Measurements from ENCODE around the gene CCDC9B. TPM values are rescaled to one million over a fixed set of nuclear protein-coding genes. Genes with fewer than 3 reads are reported as not detected.

Gene CCDC9B
- total RNA-seq, 6 donors from 2014 or later = 15.5 to 140 (median 68.1) TPM

DNA sequence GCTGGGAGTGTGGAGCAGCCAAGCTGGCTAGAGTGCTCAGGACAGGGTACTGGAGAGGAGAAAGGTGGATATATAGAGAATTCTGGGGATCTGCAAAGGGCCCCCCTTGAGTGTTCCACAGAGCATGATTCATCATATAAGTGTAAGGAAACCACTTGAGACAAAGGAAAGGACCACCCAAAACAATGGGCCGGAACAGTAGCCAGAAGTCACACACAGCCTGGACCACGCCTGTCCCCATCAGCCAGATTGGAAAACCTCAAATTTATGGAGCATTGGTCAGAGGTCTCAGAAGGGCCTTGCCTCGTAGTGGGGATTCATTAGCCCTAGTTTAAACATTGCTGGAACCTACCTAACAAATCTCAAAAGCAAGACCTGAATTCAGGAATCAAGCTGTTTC, 36.9 kb upstream of the CCDC9B start:
- TF ChIP-seq EP300 (IDR thresholded peaks at IDR 0.05) (no peak), CTCF (IDR thresholded peaks at IDR 0.05) (no peak), POLR2A (IDR thresholded peaks at IDR 0.05) (no peak), POLR2AphosphoS5 (IDR thresholded peaks at IDR 0.05) (no peak)
- ATAC-seq (ENCODE audit: low FRiP score in 2 of 2) (no peak), DNase-seq (no peak)
- Histone ChIP-seq H3K27ac (no peak overlapping the region), H3K27me3 (no peaks in the 10 kb centered on the region), H3K4me3 (no peak overlapping the region), H3K9me3 (no peaks in the 10 kb centered on the region), H3K4me1 (peaks cover 11 to 35% (median 17%) of the 10 kb centered on the region in 4 donors), H3K36me3 (no peaks in the 10 kb centered on the region)
- WGBS, 2 donors = 72 to 84% methylated on average over 3 of the region's 3 CpGs

DNA sequence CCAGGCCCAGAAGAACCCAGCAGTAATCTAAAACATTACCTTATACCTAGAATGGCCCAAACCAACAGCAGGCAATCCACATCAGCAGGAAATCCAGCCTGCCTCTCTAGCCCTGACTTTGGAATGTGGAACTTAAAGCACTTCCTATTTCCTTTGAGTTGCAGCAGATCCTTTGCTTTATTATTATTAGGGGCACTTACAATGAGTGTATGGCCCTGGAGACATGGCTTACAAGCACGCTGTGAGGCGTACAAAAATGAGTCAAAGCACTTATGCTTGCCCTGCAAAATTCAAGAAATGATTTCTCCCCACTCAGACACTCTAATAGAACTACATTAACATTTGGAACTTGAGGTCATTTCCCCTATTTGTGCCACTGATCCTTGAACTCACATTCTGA, 32.2 kb upstream of the CCDC9B start:
- ATAC-seq (ENCODE audit: low FRiP score in 2 of 2) = no peak

DNA sequence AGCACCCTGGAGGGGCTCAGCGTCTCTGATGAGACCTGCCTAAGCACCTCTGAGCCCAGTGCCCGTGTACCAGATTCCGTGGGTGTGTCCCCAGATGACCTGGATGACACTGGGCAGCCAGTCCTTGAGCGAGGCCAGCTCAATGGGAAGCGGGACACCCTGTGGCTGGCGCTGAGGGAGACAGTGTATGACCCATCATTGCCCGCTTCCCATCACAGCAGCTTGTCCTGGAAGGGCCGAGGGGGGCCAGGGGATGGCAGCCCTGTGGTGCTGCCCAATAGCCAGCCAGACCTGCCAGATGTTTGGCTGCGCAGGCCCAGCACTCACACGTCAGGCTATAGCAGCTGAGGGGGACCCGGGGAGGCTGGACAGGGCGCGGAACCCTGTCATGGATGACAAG, 29.2 kb upstream of the CCDC9B start:
- no peak overlapping the region for H3K4me3 ChIP-seq
- no peaks in the 10 kb centered on the region for H3K27me3 ChIP-seq
- H3K4me1 ChIP-seq = peaks cover 14 to 24% (median 20%) of the 10 kb centered on the region in 4 donors
- no peaks in the 10 kb centered on the region for H3K9me3 ChIP-seq
- H3K36me3 ChIP-seq = no peaks in the 10 kb centered on the region
- WGBS, 2 donors = 91 to 100% methylated on average over 2 to 13 of the region's 13 CpGs
- DNase-seq (peak in 1 of 2 donors; percentile 52), ATAC-seq (ENCODE audit: low FRiP score in 2 of 2) (no peak)
- H3K27ac ChIP-seq = no peak overlapping the region
- no peak for TF ChIP-seq POLR2AphosphoS5 (IDR thresholded peaks at IDR 0.05)
- TF ChIP-seq EP300 (IDR thresholded peaks at IDR 0.05) = no peak
- TF ChIP-seq POLR2A (IDR thresholded peaks at IDR 0.05) = no peak
- TF ChIP-seq CTCF (IDR thresholded peaks at IDR 0.05) = no peak

More for the DNA sequence above, 32.2 kb upstream of the CCDC9B start:
- H3K4me3 ChIP-seq = no peak overlapping the region
- no peak for TF ChIP-seq POLR2A (IDR thresholded peaks at IDR 0.05)
- no peak for TF ChIP-seq POLR2AphosphoS5 (IDR thresholded peaks at IDR 0.05)
- TF ChIP-seq CTCF (IDR thresholded peaks at IDR 0.05) = no peak
- TF ChIP-seq EP300 (IDR thresholded peaks at IDR 0.05) = no peak
- H3K9me3 ChIP-seq = no peaks in the 10 kb centered on the region
- peaks cover 6 to 21% (median 10%) of the 10 kb centered on the region in 4 donors for H3K4me1 ChIP-seq
- DNase-seq = peak in 1 of 2 donors; percentile 22
- no peaks in the 10 kb centered on the region for H3K27me3 ChIP-seq
- H3K27ac ChIP-seq = no peak overlapping the region
- 26 to 48% methylated on average over 2 of the region's 2 CpGs for WGBS, 2 donors
- H3K36me3 ChIP-seq = no peaks in the 10 kb centered on the region

DNA sequence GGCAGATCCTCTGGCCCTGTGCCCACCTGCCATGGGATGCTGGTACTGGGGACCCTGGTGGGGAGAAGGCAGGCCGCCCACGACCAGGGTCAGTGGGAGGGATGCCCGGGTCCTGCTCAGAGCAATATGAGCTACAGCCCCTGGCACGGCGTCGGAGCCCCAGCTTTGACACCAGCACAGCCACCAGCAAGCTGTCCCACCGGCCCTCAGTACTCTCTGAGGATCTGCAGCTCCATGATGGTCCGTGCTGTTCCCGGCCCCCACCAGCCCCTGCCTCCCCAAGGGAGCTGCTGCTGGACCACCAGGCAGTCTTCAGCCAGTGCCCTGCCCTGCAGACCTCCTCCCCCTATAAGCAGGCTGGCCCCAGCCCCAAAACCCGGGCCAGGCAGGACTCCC, 28.7 kb upstream of the CCDC9B start:
- Histone ChIP-seq H3K4me1 (peaks cover 14 to 24% (median 20%) of the 10 kb centered on the region in 4 donors), H3K9me3 (no peaks in the 10 kb centered on the region), H3K27me3 (no peaks in the 10 kb centered on the region), H3K27ac (no peak overlapping the region), H3K4me3 (no peak overlapping the region), H3K36me3 (no peaks in the 10 kb centered on the region)
- WGBS, 2 donors = 100% methylated on average over 2 to 3 of the region's 10 CpGs
- ATAC-seq (ENCODE audit: low FRiP score in 2 of 2) (no peak), DNase-seq (peak in 1 of 2 donors; percentile 66)
- TF ChIP-seq POLR2A (IDR thresholded peaks at IDR 0.05) = no peak
- TF ChIP-seq CTCF (IDR thresholded peaks at IDR 0.05) = no peak
- TF ChIP-seq EP300 (IDR thresholded peaks at IDR 0.05) = no peak
- no peak for TF ChIP-seq POLR2AphosphoS5 (IDR thresholded peaks at IDR 0.05)

DNA sequence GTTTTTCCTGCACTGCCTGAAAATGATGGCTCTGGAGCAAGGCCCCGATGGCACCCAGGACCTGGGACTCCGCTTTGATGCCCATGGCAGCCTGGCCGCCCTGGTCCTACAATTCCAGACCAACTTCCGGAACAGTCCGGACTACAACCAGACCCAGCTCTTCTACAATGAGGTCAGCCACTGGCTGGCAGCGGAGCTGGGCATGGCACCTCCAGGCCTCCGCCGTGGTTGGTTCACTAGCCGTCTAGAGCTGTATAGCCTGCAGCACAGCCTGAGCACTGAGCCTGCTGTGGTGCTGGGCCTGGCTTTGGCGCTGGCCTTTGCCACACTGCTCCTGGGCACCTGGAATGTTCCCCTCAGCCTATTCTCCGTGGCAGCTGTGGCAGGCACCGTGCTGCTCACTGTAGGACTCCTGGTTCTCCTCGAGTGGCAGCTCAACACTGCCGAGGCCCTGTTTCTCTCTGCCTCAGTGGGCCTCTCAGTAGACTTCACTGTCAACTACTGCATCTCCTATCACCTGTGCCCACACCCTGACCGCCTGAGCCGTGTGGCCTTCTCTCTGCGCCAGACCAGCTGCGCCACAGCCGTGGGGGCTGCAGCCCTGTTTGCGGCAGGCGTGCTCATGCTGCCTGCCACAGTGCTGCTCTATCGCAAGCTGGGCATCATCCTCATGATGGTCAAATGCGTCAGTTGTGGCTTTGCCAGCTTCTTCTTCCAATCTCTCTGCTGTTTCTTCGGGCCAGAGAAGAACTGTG, 28.2 kb upstream of the CCDC9B start:
- H3K4me3 ChIP-seq = no peak overlapping the region
- no peak for TF ChIP-seq POLR2A (IDR thresholded peaks at IDR 0.05)
- no peak for TF ChIP-seq POLR2AphosphoS5 (IDR thresholded peaks at IDR 0.05)
- TF ChIP-seq CTCF (IDR thresholded peaks at IDR 0.05) = no peak
- TF ChIP-seq EP300 (IDR thresholded peaks at IDR 0.05) = no peak
- H3K27me3 ChIP-seq = no peaks in the 10 kb centered on the region
- no peak for ATAC-seq (ENCODE audit: low FRiP score in 2 of 2)
- H3K9me3 ChIP-seq = no peaks in the 10 kb centered on the region
- WGBS, 2 donors = 93 to 95% methylated on average over 18 to 24 of the region's 24 CpGs
- peak in 1 of 2 donors; percentile 70 for DNase-seq
- H3K36me3 ChIP-seq = no peaks in the 10 kb centered on the region
- H3K4me1 ChIP-seq = peaks cover 14 to 24% (median 20%) of the 10 kb centered on the region in 4 donors
- H3K27ac ChIP-seq = no peak overlapping the region

Data from upper lobe of left lung (tissue), 6 donors.